Subcutaneous adipose tissue (tissue), 4 donors: ENCODE measurements around the gene MSX2. TPM values are rescaled to one million over a fixed set of nuclear protein-coding genes. Genes with fewer than 3 reads are reported as not detected.

Experiments
- total RNA-seq, 4 donors: library from RNA; depleted of rRNA; stranded (reverse); fragments of >200 nt; gene quantifications; one replicate each; pipeline ENCODE4 v1.1.0, GENCODE V29; 2016
- TF ChIP-seq, protein P1 (sequence below): fragments of 450-650 bp; IDR thresholded peaks from one replicate; pipeline ENCODE4 v1.5.1; 2016; ENCODE audit warnings: low read depth, mild to moderate bottlenecking, control low read depth, antibody characterized with exemption, moderate library complexity

The MSX2 gene
- total RNA-seq, 4 donors from 2014 or later = 0.34 to 0.98 (median 0.71) TPM

DNA sequence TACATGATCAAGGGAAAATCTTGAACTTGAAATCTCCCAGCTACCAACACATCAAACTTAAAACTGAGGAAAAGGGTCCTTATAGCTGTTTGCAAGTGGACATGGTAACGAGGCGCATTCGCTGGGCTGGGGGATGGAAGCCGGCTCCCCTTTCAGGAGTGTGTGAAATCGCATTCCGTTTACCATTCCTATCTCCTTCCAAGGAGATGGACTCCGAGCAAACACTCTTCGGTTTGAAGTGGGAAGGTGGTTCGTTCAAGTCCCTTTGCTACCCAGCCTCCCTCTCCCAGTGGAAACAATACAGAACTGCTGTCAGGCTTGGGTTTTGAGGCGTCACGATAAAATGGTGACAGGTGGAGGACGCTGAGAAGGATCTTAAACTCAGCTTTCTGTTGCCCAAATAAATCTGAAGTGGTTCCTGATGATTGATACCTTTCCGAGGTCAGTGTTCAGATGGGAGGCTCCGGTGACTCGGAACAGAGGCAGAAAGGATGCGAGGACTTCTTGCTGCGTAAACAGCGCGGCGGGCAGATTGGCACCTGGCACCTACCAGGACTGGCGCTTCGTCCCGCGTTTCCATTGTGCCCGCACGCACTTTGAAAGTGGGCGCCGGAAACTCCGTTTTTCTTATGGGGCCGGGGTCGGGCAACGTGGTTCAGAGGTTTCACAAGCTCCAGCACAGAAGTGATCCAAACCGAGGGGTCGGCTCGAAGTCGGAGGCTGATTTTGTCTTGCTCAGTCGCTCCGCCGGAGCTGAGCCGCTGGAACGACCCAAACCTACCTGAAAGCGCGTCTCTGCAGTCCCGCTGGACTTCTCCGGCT lies 7.0 kb downstream of the MSX2 start:
- TF ChIP-seq, protein P1, sequence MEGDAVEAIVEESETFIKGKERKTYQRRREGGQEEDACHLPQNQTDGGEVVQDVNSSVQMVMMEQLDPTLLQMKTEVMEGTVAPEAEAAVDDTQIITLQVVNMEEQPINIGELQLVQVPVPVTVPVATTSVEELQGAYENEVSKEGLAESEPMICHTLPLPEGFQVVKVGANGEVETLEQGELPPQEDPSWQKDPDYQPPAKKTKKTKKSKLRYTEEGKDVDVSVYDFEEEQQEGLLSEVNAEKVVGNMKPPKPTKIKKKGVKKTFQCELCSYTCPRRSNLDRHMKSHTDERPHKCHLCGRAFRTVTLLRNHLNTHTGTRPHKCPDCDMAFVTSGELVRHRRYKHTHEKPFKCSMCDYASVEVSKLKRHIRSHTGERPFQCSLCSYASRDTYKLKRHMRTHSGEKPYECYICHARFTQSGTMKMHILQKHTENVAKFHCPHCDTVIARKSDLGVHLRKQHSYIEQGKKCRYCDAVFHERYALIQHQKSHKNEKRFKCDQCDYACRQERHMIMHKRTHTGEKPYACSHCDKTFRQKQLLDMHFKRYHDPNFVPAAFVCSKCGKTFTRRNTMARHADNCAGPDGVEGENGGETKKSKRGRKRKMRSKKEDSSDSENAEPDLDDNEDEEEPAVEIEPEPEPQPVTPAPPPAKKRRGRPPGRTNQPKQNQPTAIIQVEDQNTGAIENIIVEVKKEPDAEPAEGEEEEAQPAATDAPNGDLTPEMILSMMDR = no peak

DNA sequence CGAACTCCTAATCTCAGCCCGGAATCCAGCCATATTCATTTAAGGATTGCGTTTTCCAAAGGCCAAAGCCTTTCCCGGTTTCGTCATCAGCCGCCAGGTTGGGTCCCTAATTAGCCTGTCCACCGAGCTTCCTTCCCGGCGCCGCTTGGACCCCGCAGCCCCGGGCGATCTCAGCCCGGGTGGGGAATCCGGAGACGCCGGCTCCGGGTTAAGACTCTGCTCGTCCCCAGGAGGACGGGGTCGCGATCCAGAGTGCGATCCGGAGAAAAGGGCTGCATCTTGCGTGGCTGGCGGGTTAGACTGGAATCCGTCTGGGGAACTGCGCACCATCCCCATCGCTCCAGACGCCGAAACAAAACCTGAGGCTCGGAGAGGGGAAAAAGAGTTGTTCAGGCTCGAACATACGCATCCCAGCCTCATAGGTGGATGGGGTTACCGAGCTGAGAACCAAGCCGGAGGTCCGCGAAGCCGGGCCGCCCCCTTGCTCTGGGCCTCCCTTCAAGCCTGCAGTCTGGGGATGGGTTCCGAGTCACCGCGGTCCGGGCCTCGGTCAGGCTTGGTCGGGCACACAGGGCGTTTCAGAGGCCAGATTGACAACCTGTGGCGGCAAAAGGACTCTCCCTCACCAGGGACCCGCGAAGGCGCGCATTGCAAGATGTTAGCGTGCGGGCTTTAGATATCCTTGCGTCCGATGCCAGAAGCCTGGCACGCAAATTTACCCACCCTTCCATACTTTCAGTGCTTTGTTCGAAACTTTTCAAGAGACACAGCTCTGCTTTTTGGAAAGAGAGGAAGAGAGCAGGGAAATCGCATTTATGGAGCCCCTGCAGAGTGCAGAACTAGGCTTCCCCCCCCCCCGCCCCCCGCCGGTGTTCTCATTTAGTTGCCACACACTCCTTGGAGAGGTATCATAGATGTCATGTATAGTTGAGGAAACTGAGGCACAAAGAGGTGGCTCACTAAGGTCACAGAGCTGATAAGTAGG lies 7.9 kb downstream of the MSX2 start:
- TF ChIP-seq, protein P1 = no peak

DNA sequence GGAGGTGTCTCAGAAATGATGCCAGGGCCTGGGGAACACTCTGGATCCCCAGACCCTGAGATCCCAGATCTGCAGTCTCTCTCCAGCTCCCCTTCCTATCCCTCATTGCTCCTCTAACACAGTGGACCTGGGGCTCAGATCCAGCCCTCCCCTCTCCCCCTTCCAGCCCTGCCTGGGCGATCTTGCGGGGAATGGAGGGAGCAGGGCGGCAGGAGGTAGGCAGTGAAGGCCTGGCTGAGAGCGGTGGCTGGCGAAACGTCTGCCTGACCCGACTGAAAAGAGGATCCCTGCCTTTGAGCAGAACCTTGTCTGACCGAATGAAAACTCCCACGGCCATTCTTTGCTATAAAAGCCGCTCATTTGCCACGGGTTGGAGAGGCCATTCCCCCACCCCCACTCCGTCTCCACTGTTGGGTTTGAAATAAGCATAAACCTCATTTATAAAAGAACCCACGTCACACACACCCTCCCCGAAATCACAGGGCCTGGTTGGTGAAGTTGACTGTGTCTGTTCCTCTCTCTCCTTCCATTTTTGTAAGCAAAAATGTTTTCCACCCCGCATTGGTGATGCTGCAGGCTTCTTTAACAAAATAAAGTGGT lies 8.8 kb downstream of the MSX2 start:
- TF ChIP-seq, protein P1 = no peak

DNA sequence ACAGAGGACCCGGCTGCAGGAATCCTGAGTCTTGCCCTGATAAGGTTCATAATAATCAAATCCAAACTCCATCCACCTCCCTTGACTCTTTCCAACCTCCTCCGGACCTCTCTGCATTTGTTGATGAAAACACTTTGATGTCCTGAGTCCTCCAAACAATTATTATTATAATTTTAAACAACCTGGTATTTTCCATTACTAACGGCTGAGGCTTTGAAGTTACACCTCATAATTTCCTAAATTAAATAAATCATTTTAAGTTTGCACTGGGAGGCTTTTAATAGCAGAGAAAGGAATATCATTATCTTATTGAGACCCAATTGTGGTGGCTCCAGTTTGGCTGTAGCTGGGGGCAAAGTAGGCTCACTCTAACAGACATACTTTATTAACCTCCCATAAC lies 9.5 kb downstream of the MSX2 start:
- TF ChIP-seq, protein P1 = no peak

DNA sequence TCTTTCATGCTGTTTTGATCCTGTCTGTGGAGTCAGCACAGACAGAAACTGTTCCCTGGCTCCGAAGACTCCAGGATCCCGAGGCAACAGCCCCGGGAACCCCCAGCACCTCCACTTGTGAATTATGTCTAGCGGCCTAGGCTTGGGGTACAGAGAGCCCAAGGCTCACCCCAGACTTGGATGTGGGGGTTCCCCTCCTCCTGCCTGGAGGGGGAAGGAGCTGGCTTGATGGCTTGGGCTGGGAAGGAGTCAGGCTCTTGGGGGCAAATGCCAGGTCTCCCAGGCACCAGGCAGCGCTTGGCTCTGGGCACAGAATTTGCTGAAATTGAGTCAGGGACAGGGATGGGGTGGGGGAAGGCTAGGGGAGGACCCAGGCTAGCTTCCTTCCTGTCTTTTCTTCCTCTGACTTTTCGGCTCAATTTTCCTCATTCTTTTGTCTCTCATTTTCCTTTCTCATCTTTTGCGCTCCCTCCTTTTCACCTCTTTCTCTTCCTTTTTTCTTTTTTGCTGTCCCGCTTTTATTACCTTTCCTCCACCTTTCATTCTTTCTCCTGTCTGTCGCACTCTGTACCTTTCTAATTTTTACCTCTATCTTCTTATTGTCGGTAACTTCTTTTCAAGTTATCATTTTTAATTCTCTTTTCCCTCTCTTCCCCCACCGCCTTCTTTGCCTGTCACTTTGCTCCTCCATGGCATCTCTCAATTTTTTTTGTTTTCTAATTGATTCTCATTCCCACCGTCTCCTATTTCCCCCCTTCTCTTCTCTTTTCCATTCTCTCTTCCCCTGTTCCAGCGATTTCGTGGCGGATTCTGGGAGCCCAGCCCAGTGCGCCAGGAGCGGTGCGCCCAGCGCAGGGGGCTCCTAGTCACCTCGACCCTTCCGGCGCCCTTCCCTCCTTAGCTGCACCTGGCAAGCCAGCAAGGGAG lies 10.5 kb downstream of the MSX2 start:
- TF ChIP-seq, protein P1 = no peak

DNA sequence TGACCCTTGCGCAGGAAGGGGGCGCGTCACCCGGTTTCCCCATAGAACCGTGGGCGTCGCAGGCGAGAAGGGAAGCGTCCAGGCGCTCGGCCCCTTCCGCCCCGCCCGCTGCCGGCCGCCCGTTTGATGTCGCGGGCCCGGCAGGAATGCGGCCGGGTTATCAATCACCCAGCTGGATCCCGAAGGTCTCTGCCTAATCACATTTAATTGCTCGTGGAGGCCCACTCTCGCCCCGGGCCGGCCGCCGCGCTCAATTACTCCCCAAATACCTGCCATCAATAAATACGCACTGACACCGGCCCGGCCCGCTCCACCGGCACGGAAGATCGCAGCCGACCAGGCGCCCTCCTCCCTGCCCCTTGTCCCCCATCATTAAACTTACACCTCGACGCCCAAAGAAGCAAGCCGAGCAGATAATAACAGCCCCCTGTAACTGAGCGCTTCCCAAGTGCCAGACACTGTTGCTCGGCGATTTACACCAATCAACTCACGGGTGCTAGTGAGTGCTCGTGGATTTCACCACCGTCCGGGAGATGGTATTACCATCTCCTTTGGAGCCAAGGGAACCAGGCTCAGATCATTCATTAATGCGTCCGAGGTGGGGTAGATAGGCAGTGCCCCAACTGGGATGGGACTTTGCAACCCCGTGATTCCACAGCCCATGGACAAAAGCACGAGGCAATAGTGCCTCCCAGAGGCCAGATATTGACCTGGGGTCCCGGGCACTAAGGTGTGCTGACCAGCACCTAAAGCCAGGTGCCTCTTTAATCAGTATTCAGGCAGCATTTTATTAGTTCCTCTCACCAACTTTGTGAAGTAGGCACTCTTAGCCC lies 11.3 kb downstream of the MSX2 start:
- TF ChIP-seq, protein P1 = no peak
